Endodermal cell (in vitro differentiated cells): Measurements from ENCODE around the gene SBF2. TPM values are rescaled to one million over a fixed set of nuclear protein-coding genes. Genes with fewer than 3 reads are reported as not detected.
A peak's percentile ranks its signal among the peaks of the same experiment; 100 is the strongest.

Experiments
- DNase-seq: peaks from one replicate; pipeline ENCODE4 v3.0.0-alpha.2; 2017
- H3K27ac ChIP-seq: 2 replicates; pipeline ENCODE4 v1.5.1; 2013; ENCODE audit warnings: mild to moderate bottlenecking, low read depth, low read length, moderate library complexity
- H3K27me3 ChIP-seq: 2 replicates; pipeline ENCODE4 v1.6.1; 2013; ENCODE audit warnings: mild to moderate bottlenecking, low read length, moderate library complexity; ENCODE audit not compliant: insufficient read depth, control insufficient read depth, poor library complexity, severe bottlenecking
- H3K36me3 ChIP-seq: 2 replicates; pipeline ENCODE4 v1.7.0; 2013; ENCODE audit warnings: mild to moderate bottlenecking, low read length, moderate library complexity; ENCODE audit not compliant: control insufficient read depth, insufficient read depth
- H3K4me1 ChIP-seq: one replicate; pipeline ENCODE4 v1.7.0; 2013; ENCODE audit warnings: low read length; ENCODE audit not compliant: control insufficient read depth, insufficient read depth
- H3K4me3 ChIP-seq: 2 replicates; pipeline ENCODE4 v1.5.1; 2013; ENCODE audit warnings: mild to moderate bottlenecking, low read length, moderate library complexity
- H3K9ac ChIP-seq: 2 replicates; pipeline ENCODE4 v1.6.1; 2013; ENCODE audit warnings: mild to moderate bottlenecking, low read length, moderate library complexity; ENCODE audit not compliant: poor library complexity, severe bottlenecking; ENCODE audit errors: extremely low read depth
- H3K9me3 ChIP-seq: 2 replicates; pipeline ENCODE4 v1.6.1; 2013; ENCODE audit warnings: mild to moderate bottlenecking, low read length, moderate library complexity; ENCODE audit not compliant: control insufficient read depth
- H3K27ac Mint-ChIP-seq: 2 replicates; pipeline ENCODE4 v1.8.0; 2020; ENCODE audit warnings: mixed read lengths
- H3K27me3 Mint-ChIP-seq: 2 replicates; pipeline ENCODE4 v1.8.0; 2021; ENCODE audit warnings: mild to moderate bottlenecking, mixed read lengths; ENCODE audit not compliant: insufficient read depth
- H3K36me3 Mint-ChIP-seq: 2 replicates; pipeline ENCODE4 v1.8.0; 2020; ENCODE audit warnings: low read depth, mixed read lengths
- H3K4me1 Mint-ChIP-seq: 2 replicates; pipeline ENCODE4 v1.8.0; 2020; ENCODE audit warnings: mixed read lengths
- H3K4me3 Mint-ChIP-seq: 2 replicates; pipeline ENCODE4 v1.8.0; 2020; ENCODE audit warnings: mild to moderate bottlenecking, moderate library complexity, mixed read lengths
- H3K9me3 Mint-ChIP-seq: 2 replicates; pipeline ENCODE4 v1.8.0; 2020; ENCODE audit warnings: mild to moderate bottlenecking, mixed read lengths
- CTCF ChIP-seq: fragments of 200-600 bp; sonication (generic); conservative IDR thresholded peaks from 2 replicates; pipeline ENCODE4 v1.5.0; 2021; ENCODE audit warnings: antibody characterized with exemption, mild to moderate bottlenecking
- WGBS, 2 experiments: methylation state at CpG; one replicate each; pipeline versions ENCODE4 v1.1.5 to v1.1.7; 2013; ENCODE audit warnings: missing lambda C conversion rate in 2 of 2, mixed read lengths in 1 of 2; ENCODE audit not compliant: insufficient coverage in 1 of 2, insufficient read length in 1 of 2; 5-methylcytosine and 5-hydroxymethylcytosine counted together
- total RNA-seq, 2 donors: library from RNA; stranded (reverse); fragmentation: NEBNext Ultra II Directional in 1 of 2; extraction: Animal tissue kit (Norgen Biotek cat#: 25700) in 1 of 2; gene quantifications; 2 replicates in 1 of 2; 3 replicates in 1 of 2; pipeline ENCODE4 v1.2.1, GENCODE V29; 2021

Gene SBF2
- total RNA-seq, 2 donors from 2014 or later, result 27.1 to 32.5 TPM

- Mint-ChIP-seq H3K27ac (no peak overlapping the region), H3K27me3 (no peaks in the 10 kb centered on the region), H3K9me3 (peaks cover 36% of the 10 kb centered on the region), H3K4me3 (no peak overlapping the region), H3K4me1 (peaks cover 6% of the 10 kb centered on the region), H3K36me3 (peaks cover 13% of the 10 kb centered on the region)
- H3K9me3 ChIP-seq, result peaks cover 38% of the 10 kb centered on the region
- no peaks in the 10 kb centered on the region for H3K4me1 ChIP-seq
- 90 to 91% methylated on average over 1 to 2 of the region's 3 CpGs for WGBS, 2 experiments
- no peak overlapping the region for H3K27ac ChIP-seq
- no peak overlapping the region for H3K4me3 ChIP-seq
- peaks cover 3% of the 10 kb centered on the region for H3K36me3 ChIP-seq
- no peak overlapping the region for H3K9ac ChIP-seq
- TF ChIP-seq CTCF, result no peak
- H3K27me3 ChIP-seq, result no peaks in the 10 kb centered on the region
- no peak for DNase-seq
Measured at GRCh38 chr11:9868641-9869040, 425.4 kb downstream of the SBF2 start.

- peaks cover 12% of the 10 kb centered on the region for H3K4me1 ChIP-seq
- Mint-ChIP-seq H3K27ac (peak overlapping the region; percentile 65), H3K27me3 (no peaks in the 10 kb centered on the region), H3K36me3 (no peaks in the 10 kb centered on the region), H3K4me1 (peaks cover 35% of the 10 kb centered on the region), H3K9me3 (peaks cover 6% of the 10 kb centered on the region), H3K4me3 (no peak overlapping the region)
- H3K27ac ChIP-seq, result peak overlapping the region; percentile 72
- TF ChIP-seq CTCF, result no peak
- H3K4me3 ChIP-seq, result no peak overlapping the region
- WGBS, 2 experiments, result 25 to 67% methylated on average over 1 to 2 of the region's 2 CpGs
- H3K9ac ChIP-seq, result no peak overlapping the region
- peaks cover 17% of the 10 kb centered on the region for H3K9me3 ChIP-seq
- DNase-seq, result peak; percentile 57
- H3K36me3 ChIP-seq, result no peaks in the 10 kb centered on the region
- no peaks in the 10 kb centered on the region for H3K27me3 ChIP-seq
Measured at GRCh38 chr11:9862981-9863380, 431.0 kb downstream of the SBF2 start.

GRCh38 chr11:9861860-9862725 is 431.9 kb downstream of the SBF2 start:
- Mint-ChIP-seq H3K4me3 (no peak overlapping the region), H3K9me3 (peaks cover 3% of the 10 kb centered on the region), H3K27me3 (no peaks in the 10 kb centered on the region), H3K36me3 (no peaks in the 10 kb centered on the region), H3K27ac (no peak overlapping the region), H3K4me1 (peaks cover 39% of the 10 kb centered on the region)
- no peaks in the 10 kb centered on the region for H3K36me3 ChIP-seq
- WGBS, 2 experiments, result 67 to 100% methylated on average over 1 to 3 of the region's 4 CpGs
- peaks cover 10% of the 10 kb centered on the region for H3K9me3 ChIP-seq
- no peaks in the 10 kb centered on the region for H3K27me3 ChIP-seq
- H3K9ac ChIP-seq, result no peak overlapping the region
- H3K27ac ChIP-seq, result no peak overlapping the region
- DNase-seq, result peak; percentile 85
- H3K4me1 ChIP-seq, result peaks cover 12% of the 10 kb centered on the region
- peak; percentile 96 for TF ChIP-seq CTCF
- no peak overlapping the region for H3K4me3 ChIP-seq
